Panc1 (cell line): ENCODE results near the gene FRYL.

Experiments
- CTCF ChIP-seq: fragments of 450-650 bp; IDR thresholded peaks from 2 replicates; pipeline ENCODE4 v1.5.1; 2017; ENCODE audit warnings: mild to moderate bottlenecking
- POLR2AphosphoS5 ChIP-seq: IDR thresholded peaks from 2 replicates; pipeline ENCODE4 v1.6.1; 2012; ENCODE audit warnings: mild to moderate bottlenecking, low read depth, low read length, moderate library complexity

GRCh38 chr4:48566034-48566384 is 214.1 kb downstream of the FRYL start:
- TF ChIP-seq CTCF: no peak
- TF ChIP-seq POLR2AphosphoS5: no peak
